ENCODE data around the gene GPRC5B. TPM values are rescaled to one million over a fixed set of nuclear protein-coding genes. Genes with fewer than 3 reads are reported as not detected.

Gene GPRC5B
- total RNA-seq (2021; fragmentation: NEBNext Ultra II Directional; extraction: Animal tissue kit (Norgen Biotek cat#: 25700)), result 106 and 109 TPM in 2 replicates
- 160 and 196 TPM in 2 replicates for polyA plus RNA-seq (2011; rRNA removed)
- 130 TPM for polyA plus RNA-seq (2011; cell fraction: cytosol; rRNA removed)
- 137 TPM for polyA plus RNA-seq (2011; cell fraction: nucleus; rRNA removed)
- polyA plus RNA-seq (2012, experiment 1 of 2), result 86.5 to 102 TPM (median 91.9 TPM) in 4 replicates
- 82.1 TPM for polyA plus RNA-seq (2012, experiment 2 of 2)
- polyA plus RNA-seq (2013, experiment 1 of 2), result 171 TPM
- polyA plus RNA-seq (2013, experiment 2 of 2), result 188 TPM
- polyA minus RNA-seq (2011; rRNA and poly(A)+ RNA removed), result 99.0 and 101 TPM in 2 replicates
- 96.7 TPM for polyA minus RNA-seq (2011; cell fraction: cytosol; rRNA and poly(A)+ RNA removed)
- 80.6 TPM for polyA minus RNA-seq (2011; cell fraction: nucleus; rRNA and poly(A)+ RNA removed)
- long read RNA-seq, experiment 1, full-length matches to known transcripts, result 33 of 109 reads
- long read RNA-seq, experiment 1, partial matches to known transcripts, result 19 of 109 reads
- long read RNA-seq, experiment 1, other reads (novel, unspliced or antisense), result 57 of 109 reads
- long read RNA-seq, experiment 2, transcript GPRC5B-203 (2 exons, 2,078 nt), result major isoform, 8 of 14 reads
- long read RNA-seq, experiment 2, partial matches to known transcripts, result 0 of 14 reads
- long read RNA-seq, experiment 2, other reads (novel, unspliced or antisense), result 6 of 14 reads

- POLR2A ChIA-PET (ENCODE audit: partially characterized antibody), result interaction anchor here (0.8 to 3.5 kb wide), 8 partner anchors 22 to 189 kb away, joined by 3 to 28 read pairs (median 5); partner anchors contain the start of genes IQCK and KNOP1
- H3K27me3 ChIP-seq (replicated peaks in 1 of 4; ENCODE audit: control insufficient read depth in 3 of 4, extremely low read depth in 1 of 4, insufficient read depth in 3 of 4, low read length in 3 of 4), result peaks cover 0 to 11% (median 7%) of the 10 kb centered on the region in 4 experiments; a peak in 5 of 7 replicates
- H2BK20ac ChIP-seq (ENCODE audit: low read length), result peak within 1 kb of the TSS; percentile 73
- peaks cover 5 to 24% (median 17%) of the 10 kb centered on the region in 4 experiments for H3K4me1 ChIP-seq (replicated peaks in 1 of 4; ENCODE audit: control insufficient read depth in 3 of 4, insufficient read depth in 4 of 4, low read length in 3 of 4)
- peaks cover 0 to 18% (median 2%) of the 10 kb centered on the region in 4 experiments; a peak in 2 of 8 replicates for H3K36me3 ChIP-seq (ENCODE audit: control insufficient read depth in 2 of 4, insufficient read depth in 4 of 4, low read length in 3 of 4)
- 38% methylated on average over 26 of the region's 85 CpGs; no CpG with 5 or more reads in 1 of the 2 experiments for WGBS, 2 experiments (ENCODE audit: extremely low coverage in 1 of 2, insufficient coverage in 1 of 2, insufficient read length in 1 of 2, insufficient replicate concordance in 2 of 2, low coverage in 1 of 2, low lambda C conversion rate in 2 of 2, missing lambda C conversion rate in 1 of 2)
- no peak within 1 kb of the TSS for H3K14ac ChIP-seq (ENCODE audit: insufficient read length)
- H3K23me2 ChIP-seq (ENCODE audit: low read depth, low read length), result peaks cover 13% of the 10 kb centered on the region; the same call in 1 of the 2 replicates
- peak within 1 kb of the TSS; percentile 39 for H4K91ac ChIP-seq (replicated peaks; ENCODE audit: insufficient read length, low read length)
- H2BK12ac ChIP-seq (ENCODE audit: low read depth, low read length), result peak within 1 kb of the TSS; percentile 98
- H2AK5ac ChIP-seq (ENCODE audit: low read depth, low read length), result peak within 1 kb of the TSS; percentile 91
- H3K23ac ChIP-seq (ENCODE audit: insufficient read length), result no peak within 1 kb of the TSS
- H3K9me3 ChIP-seq (ENCODE audit: insufficient read depth in 2 of 2, low read depth in 1 of 2, low read length in 1 of 2), result no peaks in the 10 kb centered on the region
- H4K8ac ChIP-seq (ENCODE audit: extremely low read depth, insufficient read depth, low read length), result peak within 1 kb of the TSS; percentile 28
- H3K79me1 ChIP-seq (ENCODE audit: low read depth, low read length), result peaks cover 9% of the 10 kb centered on the region; the same call in 1 of the 2 replicates
- H3K4me2 ChIP-seq (ENCODE audit: insufficient read depth in 1 of 2, low read depth in 2 of 2, low read length in 2 of 2), result peak within 1 kb of the TSS; percentile 89 to 97
- peaks cover 7 to 39% of the 10 kb centered on the region in 2 experiments for H3K79me2 ChIP-seq (ENCODE audit: control insufficient read depth in 1 of 2, insufficient read depth in 2 of 2, low read length in 2 of 2)
- DNase-seq (ENCODE audit: low read depth in 1 of 2, low spot score in 2 of 2) (peak in 1 of 2 experiments; percentile 78), FAIRE-seq (no peak)
- peak within 1 kb of the TSS; percentile 53 for H4K5ac ChIP-seq (ENCODE audit: insufficient read length, low read depth, low read length)
- no peak within 1 kb of the TSS; the same call in 1 of the 2 replicates for H2AFZ ChIP-seq (ENCODE audit: low read length)
- peak within 1 kb of the TSS; percentile 84; the same call in 1 of the 2 replicates for H2BK15ac ChIP-seq (ENCODE audit: low read length)
- CTCF ChIA-PET (ENCODE audit: partially characterized antibody), result interaction anchor here (0.6 to 4.9 kb wide), 12 partner anchors 8 to 500 kb away, joined by 3 to 57 read pairs (median 4); no protein-coding TSS in a partner anchor
- peaks cover 2 to 4% of the 10 kb centered on the region in 2 experiments for H4K20me1 ChIP-seq (replicated peaks in 1 of 2; ENCODE audit: control insufficient read depth in 1 of 2, insufficient read depth in 2 of 2, low read length in 2 of 2)
- peak within 1 kb of the TSS in 2 of 4 experiments; percentile 46 to 51; a peak in 4 of 7 replicates for H3K9ac ChIP-seq (replicated peaks in 1 of 4; ENCODE audit: extremely low read depth in 1 of 4, low read depth in 3 of 4, low read length in 3 of 4)
- peak within 1 kb of the TSS; percentile 59 to 83 (median 74) for H3K4me3 ChIP-seq (ENCODE audit: extremely low read depth in 1 of 4, insufficient read depth in 2 of 4, low read depth in 3 of 4, low read length in 4 of 4)
- H3K4ac ChIP-seq (replicated peaks; ENCODE audit: insufficient read length, low read depth, low read length), result peak within 1 kb of the TSS; percentile 3
- peak within 1 kb of the TSS; percentile 20 for H3K56ac ChIP-seq (replicated peaks; ENCODE audit: insufficient read length, low read depth, low read length)
- peak within 1 kb of the TSS; percentile 90; the same call in 1 of the 2 replicates for H2BK5ac ChIP-seq (ENCODE audit: low read depth, low read length)
- no peak within 1 kb of the TSS for H3K27ac ChIP-seq (ENCODE audit: low read depth, low read length)
- H2BK120ac ChIP-seq (replicated peaks; ENCODE audit: low read depth, low read length), result no peak within 1 kb of the TSS
- peak within 1 kb of the TSS; percentile 78 for H3K18ac ChIP-seq (ENCODE audit: extremely low read depth, low read length)
- peak; percentile 32 for TF ChIP-seq E2F6 (IDR thresholded peaks at IDR 0.05)
- TF ChIP-seq MAX (IDR thresholded peaks at IDR 0.05), result 0 out of 2 replicates have a peak, but pooled peaks have one; percentile 37
- TF ChIP-seq NRF1 (IDR thresholded peaks at IDR 0.05; ENCODE audit: low read depth, low read length), result no peak
- no peak for TF ChIP-seq ASH2L (IDR thresholded peaks at IDR 0.05; ENCODE audit: low read length)
Measured at GRCh38 chr16:19884611-19885450, at the start of gene GPRC5B. GPRC5B (minus strand) TSS chr16:19884848; CDS start chr16:19872845, 12,003 bp downstream.
